Central memory CD8-positive, alpha-beta T cell (primary cell): Measurements from ENCODE around the gene MYO16.

Source experiments
- ATAC-seq: fragments of 150-1000 bp; cut with Tn5 transposase; replicated peaks from 2 replicates; pipeline ENCODE4 v1.10.0; 2022; ENCODE audit warnings: mild to moderate bottlenecking, moderate FRiP score, moderate number of reproducible peaks; ENCODE audit not compliant: poor library complexity, severe bottlenecking; ENCODE audit errors: extremely low read depth
- DNase-seq, 2 donors: peaks; one replicate each; pipeline ENCODE4 v3.0.0; 2021; ENCODE audit warnings: low spot score in 2 of 2
- H3K27ac Mint-ChIP-seq: one replicate; pipeline ENCODE4 v1.8.0; 2022; ENCODE audit warnings: low read depth, mild to moderate bottlenecking, moderate library complexity, mixed read lengths
- H3K27me3 Mint-ChIP-seq: one replicate; pipeline ENCODE4 v1.8.0; 2022; ENCODE audit warnings: mixed read lengths
- H3K36me3 Mint-ChIP-seq: one replicate; pipeline ENCODE4 v1.8.0; 2022; ENCODE audit warnings: mild to moderate bottlenecking, moderate library complexity, mixed read lengths; ENCODE audit not compliant: insufficient read depth
- H3K4me1 Mint-ChIP-seq: one replicate; pipeline ENCODE4 v1.8.0; 2022; ENCODE audit warnings: mixed read lengths
- H3K4me3 Mint-ChIP-seq: one replicate; pipeline ENCODE4 v1.8.0; 2022; ENCODE audit warnings: mild to moderate bottlenecking, moderate library complexity, mixed read lengths
- H3K9me3 Mint-ChIP-seq: one replicate; pipeline ENCODE4 v1.8.0; 2022; ENCODE audit warnings: mixed read lengths

The MYO16 gene

GRCh38 chr13:108629181-108629752, at the start of gene MYO16:
Gene MYO16 (plus strand): TSS chr13:108629611. CDS start chr13:108629845, 234 bp downstream.
- no peak within 1 kb of the TSS for H3K4me3 Mint-ChIP-seq
- ATAC-seq (no peak), DNase-seq (no peak)
- H3K36me3 Mint-ChIP-seq: no peaks in the 10 kb centered on the region
- peaks cover 19% of the 10 kb centered on the region for H3K9me3 Mint-ChIP-seq
- H3K4me1 Mint-ChIP-seq: peaks cover 2% of the 10 kb centered on the region
- no peak within 1 kb of the TSS for H3K27ac Mint-ChIP-seq
- no peaks in the 10 kb centered on the region for H3K27me3 Mint-ChIP-seq

- no peak for ATAC-seq
- Mint-ChIP-seq H3K27me3 (no peaks in the 10 kb centered on the region), H3K36me3 (no peaks in the 10 kb centered on the region), H3K4me3 (no peak overlapping the region), H3K9me3 (peaks cover 26% of the 10 kb centered on the region), H3K4me1 (no peaks in the 10 kb centered on the region), H3K27ac (no peak overlapping the region)
- no peak for DNase-seq
Measured at GRCh38 chr13:108586826-108587225, 42.6 kb upstream of the MYO16 start.

DNA sequence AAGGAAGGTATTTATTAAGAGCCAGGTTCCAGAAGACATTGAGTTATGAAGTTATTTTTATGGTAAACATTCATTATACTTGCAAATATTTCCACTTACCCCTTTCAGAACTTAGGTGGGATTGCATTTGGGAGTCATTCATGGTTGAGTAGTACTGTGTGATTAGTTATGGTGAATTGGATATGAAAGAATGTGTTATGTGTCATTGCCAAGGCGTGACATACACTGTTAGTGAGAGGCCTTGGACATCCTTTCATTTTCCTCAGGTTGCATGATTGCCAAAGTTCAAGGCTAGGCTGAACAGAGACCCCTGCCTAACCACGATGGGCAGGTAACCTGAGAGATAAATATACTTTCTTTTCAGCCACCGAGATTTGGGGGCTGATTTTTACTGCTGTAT, 40.9 kb upstream of the MYO16 start:
- ATAC-seq (no peak), DNase-seq (no peak)
- Mint-ChIP-seq H3K9me3 (peaks cover 21% of the 10 kb centered on the region), H3K36me3 (no peaks in the 10 kb centered on the region), H3K4me1 (no peaks in the 10 kb centered on the region), H3K27me3 (no peaks in the 10 kb centered on the region), H3K4me3 (no peak overlapping the region), H3K27ac (no peak overlapping the region)

- DNase-seq (no peak), ATAC-seq (no peak)
- Mint-ChIP-seq H3K27ac (no peak overlapping the region), H3K4me1 (no peaks in the 10 kb centered on the region), H3K27me3 (no peaks in the 10 kb centered on the region), H3K36me3 (no peaks in the 10 kb centered on the region), H3K9me3 (peaks cover 11% of the 10 kb centered on the region), H3K4me3 (no peak overlapping the region)
Measured at GRCh38 chr13:108594153-108594552, 35.3 kb upstream of the MYO16 start.

DNA sequence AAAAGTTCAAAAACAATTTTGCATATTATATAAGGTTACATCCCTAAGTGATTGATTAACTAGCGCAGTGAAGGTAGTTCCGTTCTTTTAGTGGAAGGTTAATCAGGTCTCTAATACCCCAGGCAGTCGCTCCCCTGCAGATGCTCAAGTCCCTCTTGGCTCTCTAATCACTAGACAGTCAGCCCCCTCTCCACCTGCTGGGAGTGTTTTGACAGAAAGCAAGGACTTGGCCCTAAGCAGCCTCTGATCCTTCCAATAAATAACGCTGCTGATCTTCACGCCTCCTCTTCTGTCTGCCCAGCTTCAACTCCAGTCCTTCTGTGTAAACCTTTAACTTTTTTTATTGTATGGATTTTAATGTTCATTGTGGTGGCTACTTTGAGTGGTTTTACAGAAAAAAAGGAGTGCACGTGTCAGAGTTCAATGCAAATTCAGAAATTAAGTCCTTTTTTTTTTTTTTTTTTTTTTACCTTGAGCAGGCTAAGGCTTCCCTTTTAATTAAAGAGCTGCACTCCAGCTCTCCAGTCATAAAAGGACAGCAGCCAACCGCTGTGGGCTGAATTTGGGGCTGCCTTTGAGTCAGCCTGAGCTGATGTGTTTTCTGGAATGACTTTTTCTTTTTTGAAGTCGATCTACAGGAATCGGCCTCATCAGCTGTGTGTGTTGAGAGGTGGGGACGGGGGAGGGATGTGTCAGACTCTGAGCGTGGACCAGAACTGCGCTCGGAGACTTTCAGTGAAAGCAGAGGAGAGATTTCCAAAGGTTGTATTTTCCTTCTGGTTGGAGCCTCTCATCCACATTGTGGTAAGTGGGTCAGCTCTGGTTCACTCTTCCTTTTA, 33.8 kb upstream of the MYO16 start:
- no peaks in the 10 kb centered on the region for H3K36me3 Mint-ChIP-seq
- no peak for DNase-seq
- H3K27ac Mint-ChIP-seq: no peak overlapping the region
- no peaks in the 10 kb centered on the region for H3K27me3 Mint-ChIP-seq
- H3K4me1 Mint-ChIP-seq: no peaks in the 10 kb centered on the region
- ATAC-seq: no peak
- H3K9me3 Mint-ChIP-seq: peaks cover under 1% of the 10 kb centered on the region
- H3K4me3 Mint-ChIP-seq: no peak overlapping the region

DNA sequence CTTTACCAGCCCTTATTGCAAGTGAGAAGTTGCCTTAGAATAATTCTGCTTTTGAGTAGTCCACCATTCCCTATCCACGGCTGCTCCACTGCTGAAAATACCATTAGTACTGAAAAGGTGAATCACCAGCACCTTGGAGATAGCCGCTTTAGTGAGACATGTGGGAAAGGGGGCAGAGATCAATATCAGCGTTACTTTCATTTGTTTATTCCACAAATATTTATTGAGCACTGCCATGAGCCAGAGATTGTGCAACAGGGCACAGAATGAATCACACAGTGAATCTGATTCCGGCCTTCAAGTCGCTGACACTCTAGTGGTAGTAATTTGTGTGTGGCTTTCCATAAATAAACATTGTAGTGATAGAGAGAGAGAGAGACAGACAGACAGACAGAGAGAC, 31.5 kb upstream of the MYO16 start:
- H3K4me1 Mint-ChIP-seq: no peaks in the 10 kb centered on the region
- ATAC-seq (no peak), DNase-seq (no peak)
- no peak overlapping the region for H3K4me3 Mint-ChIP-seq
- no peaks in the 10 kb centered on the region for H3K36me3 Mint-ChIP-seq
- no peaks in the 10 kb centered on the region for H3K27me3 Mint-ChIP-seq
- H3K27ac Mint-ChIP-seq: no peak overlapping the region
- no peaks in the 10 kb centered on the region for H3K9me3 Mint-ChIP-seq

DNA sequence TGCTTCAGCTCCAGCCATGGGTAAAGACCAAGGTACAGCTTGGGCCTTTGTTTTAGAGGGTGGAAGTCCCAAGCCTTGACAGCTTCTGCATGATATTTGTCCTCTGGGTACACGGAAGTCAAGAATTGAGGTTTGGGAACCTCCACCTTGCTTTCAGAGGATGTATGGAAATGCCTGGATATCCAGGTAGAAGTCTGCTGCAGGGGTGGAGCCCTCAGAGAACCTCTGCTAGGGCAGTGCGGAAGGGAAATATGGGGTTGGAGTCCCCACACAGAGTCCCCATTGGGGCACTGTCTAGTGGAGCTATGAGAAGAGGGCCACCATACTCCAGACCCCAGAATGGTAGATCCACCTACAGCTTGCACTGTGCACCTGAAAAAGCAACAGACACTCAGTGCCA, 23.0 kb upstream of the MYO16 start:
- H3K4me1 Mint-ChIP-seq: no peaks in the 10 kb centered on the region
- H3K27me3 Mint-ChIP-seq: no peaks in the 10 kb centered on the region
- H3K36me3 Mint-ChIP-seq: no peaks in the 10 kb centered on the region
- H3K4me3 Mint-ChIP-seq: no peak overlapping the region
- peaks cover 31% of the 10 kb centered on the region for H3K9me3 Mint-ChIP-seq
- no peak for DNase-seq
- H3K27ac Mint-ChIP-seq: no peak overlapping the region
- ATAC-seq: no peak

GRCh38 chr13:108609353-108609752, 20.1 kb upstream of the MYO16 start:
- Mint-ChIP-seq H3K4me1 (no peaks in the 10 kb centered on the region), H3K27me3 (no peaks in the 10 kb centered on the region), H3K27ac (no peak overlapping the region), H3K4me3 (no peak overlapping the region), H3K36me3 (no peaks in the 10 kb centered on the region), H3K9me3 (peaks cover 31% of the 10 kb centered on the region)
- ATAC-seq: no peak
- no peak for DNase-seq

DNA sequence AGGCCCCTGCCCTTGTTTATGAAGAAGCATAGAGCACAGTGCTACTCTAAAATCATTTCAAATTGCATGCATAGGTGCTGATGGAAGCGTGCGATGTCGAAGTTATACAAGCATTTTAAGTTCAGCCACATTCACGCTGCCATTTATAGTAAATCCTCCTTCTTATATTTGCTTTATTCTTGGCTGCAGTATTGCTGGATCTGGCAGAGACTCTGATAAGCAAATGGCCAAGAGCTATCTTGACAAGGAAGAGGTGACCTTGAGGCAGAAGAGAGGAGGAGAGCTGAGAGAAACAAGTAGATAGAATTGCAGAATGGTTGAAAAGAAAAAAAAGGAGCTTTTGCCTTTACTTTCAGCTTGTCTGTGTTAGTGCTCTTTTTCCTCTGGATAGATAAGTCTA, 18.9 kb upstream of the MYO16 start:
- Mint-ChIP-seq H3K27ac (no peak overlapping the region), H3K4me3 (no peak overlapping the region), H3K4me1 (no peaks in the 10 kb centered on the region), H3K36me3 (no peaks in the 10 kb centered on the region), H3K27me3 (no peaks in the 10 kb centered on the region), H3K9me3 (peaks cover 28% of the 10 kb centered on the region)
- DNase-seq: no peak
- no peak for ATAC-seq

GRCh38 chr13:108615241-108615640, 14.2 kb upstream of the MYO16 start:
- Mint-ChIP-seq H3K27me3 (no peaks in the 10 kb centered on the region), H3K9me3 (peaks cover 14% of the 10 kb centered on the region), H3K4me1 (no peaks in the 10 kb centered on the region), H3K36me3 (no peaks in the 10 kb centered on the region), H3K4me3 (no peak overlapping the region), H3K27ac (no peak overlapping the region)
- no peak for ATAC-seq
- DNase-seq: no peak

DNA sequence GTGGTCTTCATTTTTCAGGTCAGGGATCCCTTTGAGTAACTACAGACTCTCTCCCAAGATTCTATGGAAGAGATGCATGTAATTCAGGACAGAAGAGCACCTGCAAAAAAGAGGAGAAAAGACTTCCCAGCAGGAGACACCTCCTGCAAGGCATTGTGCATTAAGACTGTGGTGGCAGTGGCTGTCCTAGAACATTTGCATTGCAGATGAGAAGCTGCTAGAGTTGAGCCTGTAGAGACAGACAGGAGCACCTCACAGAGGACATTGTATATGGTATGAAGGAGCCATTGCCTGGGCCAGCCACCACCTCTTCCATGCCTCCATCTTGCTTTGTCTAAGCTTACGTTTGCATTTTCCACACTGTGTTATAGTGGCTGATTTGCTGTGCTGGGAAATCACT, 11.2 kb upstream of the MYO16 start:
- Mint-ChIP-seq H3K4me3 (no peak overlapping the region), H3K27me3 (no peaks in the 10 kb centered on the region), H3K4me1 (no peaks in the 10 kb centered on the region), H3K9me3 (peaks cover 22% of the 10 kb centered on the region), H3K36me3 (no peaks in the 10 kb centered on the region), H3K27ac (no peak overlapping the region)
- ATAC-seq: no peak
- no peak for DNase-seq

DNA sequence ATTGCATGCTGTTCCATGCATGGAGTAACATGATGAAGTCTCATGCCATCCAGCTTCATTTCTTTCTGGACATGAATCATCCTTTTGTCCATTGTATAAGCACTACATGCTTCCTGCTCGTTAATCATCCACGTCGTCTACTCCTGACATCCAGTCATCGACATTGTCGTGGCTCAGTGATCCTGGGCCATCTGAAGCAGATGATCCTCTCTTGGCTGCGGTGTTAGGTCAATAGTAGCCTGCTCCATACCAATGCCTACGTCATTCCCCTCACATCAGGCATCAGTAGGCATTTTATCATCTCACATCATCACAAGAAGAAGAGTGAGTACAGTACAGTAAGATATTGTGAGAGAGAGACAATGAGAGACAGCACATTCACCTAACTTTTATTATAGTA, 7.9 kb upstream of the MYO16 start:
- Mint-ChIP-seq H3K4me3 (no peak overlapping the region), H3K27me3 (no peaks in the 10 kb centered on the region), H3K36me3 (no peaks in the 10 kb centered on the region), H3K4me1 (no peaks in the 10 kb centered on the region), H3K9me3 (peaks cover 20% of the 10 kb centered on the region), H3K27ac (no peak overlapping the region)
- ATAC-seq: no peak
- no peak for DNase-seq

GRCh38 chr13:108624108-108624507, 5.3 kb upstream of the MYO16 start:
- ATAC-seq (no peak), DNase-seq (no peak)
- Mint-ChIP-seq H3K36me3 (no peaks in the 10 kb centered on the region), H3K27me3 (no peaks in the 10 kb centered on the region), H3K4me3 (no peak overlapping the region), H3K4me1 (no peaks in the 10 kb centered on the region), H3K27ac (no peak overlapping the region), H3K9me3 (peaks cover 13% of the 10 kb centered on the region)
